Fibroblast of villous mesenchyme (primary cell): ENCODE data around the gene PROB1. TPM values are rescaled to one million over a fixed set of nuclear protein-coding genes. Genes with fewer than 3 reads are reported as not detected.

Experiments used
- DNase-seq: peaks from one replicate; pipeline ENCODE4 v3.0.0-alpha.2; 2010; ENCODE audit warnings: low read depth
- H3K4me3 ChIP-seq: 2 replicates; pipeline ENCODE4 v1.5.1; 2011; ENCODE audit warnings: low read depth, mild to moderate bottlenecking, low read length
- CTCF ChIP-seq: IDR thresholded peaks from 2 replicates; pipeline ENCODE4 v1.5.1; 2012; ENCODE audit warnings: low read depth, mild to moderate bottlenecking, low read length; ENCODE audit not compliant: insufficient read depth
- total RNA-seq: library from RNA; depleted of rRNA; stranded (reverse); fragments of >200 nt; gene quantifications from 2 replicates; pipeline ENCODE4 v1.2.3, GENCODE V29; 2012

The PROB1 gene
- total RNA-seq, 1 donor = 4.3 TPM

GRCh38 chr5:139383275-139383992 lies 11.5 kb downstream of the PROB1 start, which contains the start of gene SLC23A1:
Gene SLC23A1, minus strand, starts transcription at chr5:139383297. Its CDS starts 44 bp downstream, at chr5:139383253.
- no peak within 1 kb of the TSS for H3K4me3 ChIP-seq
- DNase-seq = peak; percentile 53
- no peak for TF ChIP-seq CTCF

- no peak for DNase-seq
- TF ChIP-seq CTCF = no peak
- H3K4me3 ChIP-seq = no peak overlapping the region
These were observed 12.1 kb downstream of the PROB1 start for GRCh38 chr5:139382807-139383206.

- TF ChIP-seq CTCF = no peak
- H3K4me3 ChIP-seq = no peak overlapping the region
- no peak for DNase-seq
These were observed 12.8 kb downstream of the PROB1 start for GRCh38 chr5:139381837-139382761.

GRCh38 chr5:139379626-139380449 lies 15.1 kb downstream of the PROB1 start:
- no peak for TF ChIP-seq CTCF
- no peak overlapping the region for H3K4me3 ChIP-seq
- no peak for DNase-seq

GRCh38 chr5:139378941-139379361 lies 16.0 kb downstream of the PROB1 start:
- DNase-seq = no peak
- TF ChIP-seq CTCF = no peak
- no peak overlapping the region for H3K4me3 ChIP-seq

- no peak for TF ChIP-seq CTCF
- H3K4me3 ChIP-seq = no peak overlapping the region
- DNase-seq = no peak
These were observed 16.6 kb downstream of the PROB1 start for GRCh38 chr5:139378101-139378825.
